HEK293 (cell line): Measurements from ENCODE around the gene SLC35G2.
A peak's percentile ranks its signal among the peaks of the same experiment; 100 is the strongest.

Source experiments
- FEZF1 ChIP-seq: fragments of 450-650 bp; formaldehyde crosslinking; IDR thresholded peaks from 2 replicates; pipeline ENCODE4 v1.5.1; 2016; ENCODE audit warnings: missing biosample characterization, missing genetic modification characterization
- GLI2 ChIP-seq: fragments of 450-650 bp; formaldehyde crosslinking; IDR thresholded peaks from 2 replicates; pipeline ENCODE4; 2017; ENCODE audit warnings: missing biosample characterization, missing genetic modification characterization, low read depth, borderline replicate concordance
- GLI4 ChIP-seq: fragments of 450-650 bp; formaldehyde crosslinking; IDR thresholded peaks from 2 replicates; pipeline ENCODE4 v1.5.1; 2016; ENCODE audit warnings: missing biosample characterization, missing genetic modification characterization
- IKZF3 ChIP-seq: fragments of 450-650 bp; IDR thresholded peaks from 2 replicates; pipeline ENCODE4 v1.5.0; 2018; ENCODE audit warnings: missing biosample characterization, mild to moderate bottlenecking, missing genetic modification characterization, moderate library complexity
- KLF8 ChIP-seq: fragments of 450-650 bp; formaldehyde crosslinking; IDR thresholded peaks from 2 replicates; pipeline ENCODE4 v1.5.1; 2016; ENCODE audit warnings: missing biosample characterization, missing genetic modification characterization
- KLF9 ChIP-seq: fragments of 450-650 bp; formaldehyde crosslinking; IDR thresholded peaks from 2 replicates; pipeline ENCODE4 v1.5.1; 2016; ENCODE audit warnings: missing biosample characterization, missing genetic modification characterization, low read depth
- OVOL3 ChIP-seq: fragments of 450-650 bp; formaldehyde crosslinking; IDR thresholded peaks from 2 replicates; pipeline ENCODE4 v1.5.1; 2016; ENCODE audit warnings: missing biosample characterization, missing genetic modification characterization
- PATZ1 ChIP-seq: fragments of 450-650 bp; formaldehyde crosslinking; IDR thresholded peaks from 2 replicates; pipeline ENCODE4 v1.5.1; 2016; ENCODE audit warnings: missing biosample characterization, missing genetic modification characterization
- PRDM10 ChIP-seq: fragments of 450-650 bp; formaldehyde crosslinking; IDR thresholded peaks from 2 replicates; pipeline ENCODE4 v1.5.1; 2016; ENCODE audit warnings: missing biosample characterization, missing genetic modification characterization
- SCRT1 ChIP-seq: fragments of 450-650 bp; formaldehyde crosslinking; IDR thresholded peaks from 2 replicates; pipeline ENCODE4 v1.5.1; 2016; ENCODE audit warnings: missing biosample characterization, missing genetic modification characterization, borderline replicate concordance
- SETDB1 ChIP-seq: IDR thresholded peaks from one replicate; pipeline ENCODE4 v1.6.1; 2017; ENCODE audit warnings: mild to moderate bottlenecking, low read length, moderate library complexity, mixed read lengths; ENCODE audit not compliant: insufficient read length
- SP2 ChIP-seq: fragments of 450-650 bp; formaldehyde crosslinking; IDR thresholded peaks from 2 replicates; pipeline ENCODE4 v1.5.1; 2016; ENCODE audit warnings: missing biosample characterization, missing genetic modification characterization
- ZNF214 ChIP-seq: fragments of 450-650 bp; formaldehyde crosslinking; IDR thresholded peaks from 2 replicates; pipeline ENCODE4 v1.5.1; 2017; ENCODE audit warnings: missing biosample characterization, mild to moderate bottlenecking, missing genetic modification characterization, borderline replicate concordance
- ZNF24 ChIP-seq: fragments of 450-650 bp; formaldehyde crosslinking; IDR thresholded peaks from 2 replicates; pipeline ENCODE4 v1.5.1; 2016; ENCODE audit warnings: missing biosample characterization, missing genetic modification characterization
- ZNF350 ChIP-seq: fragments of 450-650 bp; formaldehyde crosslinking; IDR thresholded peaks from 2 replicates; pipeline ENCODE4 v1.5.0; 2017; ENCODE audit warnings: missing biosample characterization, mild to moderate bottlenecking, missing genetic modification characterization
- ZNF433 ChIP-seq: fragments of 450-650 bp; formaldehyde crosslinking; IDR thresholded peaks from 2 replicates; pipeline ENCODE4 v1.5.1; 2016; ENCODE audit warnings: missing biosample characterization, missing genetic modification characterization, low read depth
- ZNF48 ChIP-seq: fragments of 450-650 bp; formaldehyde crosslinking; IDR thresholded peaks from 2 replicates; pipeline ENCODE4 v1.5.1; 2016; ENCODE audit warnings: missing biosample characterization, missing genetic modification characterization
- ZNF510 ChIP-seq: fragments of 450-650 bp; formaldehyde crosslinking; IDR thresholded peaks from 2 replicates; pipeline ENCODE4 v1.5.1; 2018; ENCODE audit warnings: mild to moderate bottlenecking, missing genetic modification characterization, missing biosample characterization; ENCODE audit not compliant: insufficient replicate concordance
- ZNF514 ChIP-seq: fragments of 450-650 bp; formaldehyde crosslinking; IDR thresholded peaks from 2 replicates; pipeline ENCODE4 v1.5.1; 2016; ENCODE audit warnings: missing biosample characterization, missing genetic modification characterization
- ZNF529 ChIP-seq: fragments of 450-650 bp; formaldehyde crosslinking; IDR thresholded peaks from 2 replicates; pipeline ENCODE4 v1.5.1; 2017; ENCODE audit warnings: missing genetic modification characterization, missing biosample characterization; ENCODE audit not compliant: insufficient replicate concordance
- ZNF555 ChIP-seq: fragments of 450-650 bp; formaldehyde crosslinking; conservative IDR thresholded peaks from 2 replicates; pipeline ENCODE4 v1.5.1; 2017; ENCODE audit warnings: missing biosample characterization, mild to moderate bottlenecking, missing genetic modification characterization, inconsistent platforms
- ZNF558 ChIP-seq: fragments of 450-650 bp; formaldehyde crosslinking; IDR thresholded peaks from 2 replicates; pipeline ENCODE4 v1.5.1; 2016; ENCODE audit warnings: missing biosample characterization, missing genetic modification characterization
- ZNF704 ChIP-seq: fragments of 450-650 bp; formaldehyde crosslinking; IDR thresholded peaks from 2 replicates; pipeline ENCODE4 v1.5.1; 2016; ENCODE audit warnings: missing biosample characterization, missing genetic modification characterization
- ZNF791 ChIP-seq: fragments of 450-650 bp; formaldehyde crosslinking; IDR thresholded peaks from 2 replicates; pipeline ENCODE4 v1.5.1; 2016; ENCODE audit warnings: missing biosample characterization, missing genetic modification characterization
- ZNF792 ChIP-seq: fragments of 450-650 bp; formaldehyde crosslinking; IDR thresholded peaks from 2 replicates; pipeline ENCODE4 v1.5.1; 2016; ENCODE audit warnings: missing biosample characterization, missing genetic modification characterization
- TF ChIP-seq, protein P1 (sequence below): fragments of 450-650 bp; formaldehyde crosslinking; IDR thresholded peaks from 2 replicates; pipeline ENCODE4 v1.5.1; 2016; ENCODE audit warnings: missing biosample characterization, missing genetic modification characterization
- TF ChIP-seq, protein P2 (sequence below): fragments of 450-650 bp; formaldehyde crosslinking; IDR thresholded peaks from 2 replicates; pipeline ENCODE4 v1.5.1; 2016; ENCODE audit warnings: missing biosample characterization, missing genetic modification characterization
- TF ChIP-seq, protein P3 (sequence below): fragments of 450-650 bp; formaldehyde crosslinking; IDR thresholded peaks from 2 replicates; pipeline ENCODE4 v1.5.1; 2016; ENCODE audit warnings: missing biosample characterization, missing genetic modification characterization, borderline replicate concordance

The SLC35G2 gene

GRCh38 chr3:136818769-136819391 lies at the start of gene SLC35G2 (continued):
- TF ChIP-seq, protein P1, sequence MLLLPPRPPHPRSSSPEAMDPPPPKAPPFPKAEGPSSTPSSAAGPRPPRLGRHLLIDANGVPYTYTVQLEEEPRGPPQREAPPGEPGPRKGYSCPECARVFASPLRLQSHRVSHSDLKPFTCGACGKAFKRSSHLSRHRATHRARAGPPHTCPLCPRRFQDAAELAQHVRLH (tag by site-specific recombination), result no peak
- TF ChIP-seq PRDM10 (tag by site-specific recombination) (peak; percentile 86), ZNF529 (tag by site-specific recombination) (no peak), SETDB1 (no peak), IKZF3 (no peak), ZNF704 (tag by site-specific recombination) (no peak), GLI4 (no peak), OVOL3 (no peak), PATZ1 (tag by site-specific recombination) (peak; percentile 78), ZNF350 (tag by site-specific recombination) (no peak), ZNF433 (tag by site-specific recombination) (no peak), FEZF1 (tag by site-specific recombination) (no peak), SCRT1 (tag by site-specific recombination) (no peak), ZNF555 (no peak), KLF9 (tag by site-specific recombination) (0 out of 2 replicates have a peak, but pooled peaks have one; percentile 41), ZNF24 (tag by site-specific recombination) (no peak), ZNF791 (tag by site-specific recombination) (no peak), ZNF792 (no peak), ZNF48 (tag by site-specific recombination) (no peak), GLI2 (tag by site-specific recombination) (no peak), KLF8 (tag by site-specific recombination) (peak; percentile 7; the same call in 1 of the 2 replicates), ZNF510 (no peak), ZNF558 (tag by site-specific recombination) (no peak), ZNF514 (tag by site-specific recombination) (no peak), SP2 (tag by site-specific recombination) (peak; percentile 82), ZNF214 (no peak)
- TF ChIP-seq, protein P2, sequence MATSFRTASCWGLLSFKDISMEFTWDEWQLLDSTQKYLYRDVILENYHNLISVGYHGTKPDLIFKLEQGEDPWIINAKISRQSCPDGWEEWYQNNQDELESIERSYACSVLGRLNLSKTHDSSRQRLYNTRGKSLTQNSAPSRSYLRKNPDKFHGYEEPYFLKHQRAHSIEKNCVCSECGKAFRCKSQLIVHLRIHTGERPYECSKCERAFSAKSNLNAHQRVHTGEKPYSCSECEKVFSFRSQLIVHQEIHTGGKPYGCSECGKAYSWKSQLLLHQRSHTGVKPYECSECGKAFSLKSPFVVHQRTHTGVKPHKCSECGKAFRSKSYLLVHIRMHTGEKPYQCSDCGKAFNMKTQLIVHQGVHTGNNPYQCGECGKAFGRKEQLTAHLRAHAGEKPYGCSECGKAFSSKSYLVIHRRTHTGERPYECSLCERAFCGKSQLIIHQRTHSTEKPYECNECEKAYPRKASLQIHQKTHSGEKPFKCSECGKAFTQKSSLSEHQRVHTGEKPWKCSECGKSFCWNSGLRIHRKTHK (tag by site-specific recombination), result no peak
- TF ChIP-seq, protein P3, sequence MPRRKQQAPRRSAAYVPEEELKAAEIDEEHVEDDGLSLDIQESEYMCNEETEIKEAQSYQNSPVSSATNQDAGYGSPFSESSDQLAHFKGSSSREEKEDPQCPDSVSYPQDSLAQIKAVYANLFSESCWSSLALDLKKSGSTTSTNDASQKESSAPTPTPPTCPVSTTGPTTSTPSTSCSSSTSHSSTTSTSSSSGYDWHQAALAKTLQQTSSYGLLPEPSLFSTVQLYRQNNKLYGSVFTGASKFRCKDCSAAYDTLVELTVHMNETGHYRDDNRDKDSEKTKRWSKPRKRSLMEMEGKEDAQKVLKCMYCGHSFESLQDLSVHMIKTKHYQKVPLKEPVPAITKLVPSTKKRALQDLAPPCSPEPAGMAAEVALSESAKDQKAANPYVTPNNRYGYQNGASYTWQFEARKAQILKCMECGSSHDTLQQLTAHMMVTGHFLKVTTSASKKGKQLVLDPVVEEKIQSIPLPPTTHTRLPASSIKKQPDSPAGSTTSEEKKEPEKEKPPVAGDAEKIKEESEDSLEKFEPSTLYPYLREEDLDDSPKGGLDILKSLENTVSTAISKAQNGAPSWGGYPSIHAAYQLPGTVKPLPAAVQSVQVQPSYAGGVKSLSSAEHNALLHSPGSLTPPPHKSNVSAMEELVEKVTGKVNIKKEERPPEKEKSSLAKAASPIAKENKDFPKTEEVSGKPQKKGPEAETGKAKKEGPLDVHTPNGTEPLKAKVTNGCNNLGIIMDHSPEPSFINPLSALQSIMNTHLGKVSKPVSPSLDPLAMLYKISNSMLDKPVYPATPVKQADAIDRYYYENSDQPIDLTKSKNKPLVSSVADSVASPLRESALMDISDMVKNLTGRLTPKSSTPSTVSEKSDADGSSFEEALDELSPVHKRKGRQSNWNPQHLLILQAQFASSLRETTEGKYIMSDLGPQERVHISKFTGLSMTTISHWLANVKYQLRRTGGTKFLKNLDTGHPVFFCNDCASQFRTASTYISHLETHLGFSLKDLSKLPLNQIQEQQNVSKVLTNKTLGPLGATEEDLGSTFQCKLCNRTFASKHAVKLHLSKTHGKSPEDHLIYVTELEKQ (tag by site-specific recombination), result no peak
